ENCODE data around the gene SELPLG.
"Not testable (repeated sequence)": the region's sequence is repeated elsewhere in the genome, so short reads cannot be mapped to it uniquely, and the experiment has no call there.

Gene SELPLG

DNA sequence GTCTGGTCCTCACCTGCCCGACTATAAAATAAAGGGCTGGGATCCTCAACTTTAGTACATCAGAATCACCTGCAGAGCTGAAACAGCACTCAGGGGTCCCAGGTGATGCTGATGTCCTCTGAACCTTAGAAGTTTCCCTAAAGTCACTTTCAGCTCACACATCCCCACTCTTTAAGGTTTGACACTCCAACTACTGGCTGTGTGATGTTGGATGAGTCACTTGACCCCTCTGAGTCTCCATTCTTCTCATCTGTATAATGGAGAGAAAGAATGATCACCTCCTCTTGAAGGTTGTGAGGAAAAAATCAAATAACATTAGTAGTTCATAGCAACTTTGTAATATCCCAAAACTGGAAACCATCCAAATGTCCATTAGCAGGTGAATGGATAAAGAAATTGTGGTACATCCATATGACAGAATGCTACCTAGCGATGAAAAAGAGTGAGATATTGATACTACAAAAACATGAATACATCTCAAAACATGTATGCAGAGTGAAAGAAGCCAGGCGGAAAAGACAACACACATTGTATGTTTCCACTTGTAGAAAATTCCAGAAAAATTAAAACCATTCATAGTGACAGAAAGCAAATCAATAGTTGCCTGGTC is 49.1 kb downstream of the SELPLG start:
- no peak for DNase-seq

GRCh38 chr12:108583991-108584390 is 49.7 kb downstream of the SELPLG start:
- no peak for DNase-seq

DNA sequence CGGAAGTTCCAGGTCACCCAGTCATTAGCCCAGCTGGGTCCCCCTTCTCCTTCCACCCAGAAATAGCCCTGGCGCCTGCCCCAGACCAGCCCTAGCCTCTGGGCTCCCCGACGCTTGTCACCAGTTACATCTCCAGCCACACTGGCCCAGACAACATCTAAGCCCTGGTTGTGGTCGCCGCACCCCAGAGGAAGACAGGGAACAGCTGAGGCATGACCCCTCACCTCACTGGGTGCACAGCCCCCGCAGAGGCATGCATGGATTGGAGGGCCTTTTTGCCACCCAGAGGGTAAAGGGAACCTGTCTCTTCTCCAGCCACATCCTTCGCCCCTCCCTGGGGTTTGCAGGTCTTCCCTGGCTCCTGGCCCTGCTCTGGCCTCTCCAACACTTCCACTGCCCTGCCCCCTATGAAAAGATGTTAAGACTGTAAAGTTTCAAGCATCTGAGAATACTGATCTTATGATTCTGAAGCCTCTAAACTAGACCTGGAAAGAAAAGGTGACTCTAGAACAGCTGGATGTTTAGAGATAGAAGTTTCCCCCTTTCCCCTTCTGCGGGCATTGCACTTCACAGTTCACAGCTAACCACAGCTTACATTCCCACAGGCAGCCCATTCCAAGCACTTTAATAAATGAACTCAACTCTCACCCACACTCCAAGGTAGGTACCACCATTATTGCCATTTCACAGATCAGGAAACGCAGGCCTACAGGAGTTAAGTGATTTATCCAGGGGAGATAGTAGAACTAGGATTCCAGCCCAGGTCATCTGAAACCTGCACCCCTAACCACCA is 50.5 kb downstream of the SELPLG start:
- DNase-seq, result no peak

- no peak for DNase-seq
Observed at GRCh38 chr12:108582509-108582908, 51.2 kb downstream of the SELPLG start.

DNA sequence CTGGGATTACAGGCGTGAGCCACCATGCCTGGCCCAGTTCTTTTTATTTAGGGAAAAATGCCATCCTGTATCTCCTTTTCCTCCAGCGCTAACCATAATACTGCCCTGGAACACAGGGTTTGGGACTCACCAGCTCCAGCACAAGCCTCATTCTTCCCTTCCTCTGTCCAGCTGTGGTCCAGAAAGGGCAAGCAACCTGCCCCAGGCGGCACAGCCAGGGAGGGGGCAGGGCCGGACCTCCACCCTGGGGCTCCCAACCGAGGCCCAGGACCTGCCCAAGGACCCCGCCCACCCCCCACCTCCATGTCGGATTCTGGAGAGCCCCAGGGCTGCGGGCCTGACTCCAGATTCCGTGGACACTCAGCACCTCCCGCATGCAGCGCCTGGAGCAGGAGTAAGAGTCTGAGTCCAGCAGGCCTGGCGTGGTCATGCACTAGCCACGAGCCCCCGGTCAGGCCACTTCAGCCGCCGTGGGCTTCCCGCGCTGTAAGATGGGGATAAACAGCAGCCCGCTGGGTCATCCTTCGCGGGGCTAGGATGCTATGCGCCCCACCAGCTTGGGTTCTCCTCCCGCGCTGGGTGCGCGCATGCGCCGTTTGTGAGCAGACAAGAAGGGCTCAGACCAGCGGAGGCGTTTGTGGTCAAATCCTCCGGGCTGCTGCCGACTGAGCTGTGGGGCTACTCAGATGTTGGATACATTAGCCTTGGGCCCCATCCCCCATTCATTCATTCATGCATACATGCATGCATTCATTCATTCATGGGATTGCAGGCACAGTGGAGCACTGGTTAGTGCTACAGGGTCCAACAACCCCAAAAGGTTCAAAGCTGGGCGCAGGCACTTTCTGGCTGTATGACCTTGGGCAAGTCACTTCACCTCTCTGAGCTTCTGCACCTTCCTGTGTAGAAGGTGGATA is 52.1 kb downstream of the SELPLG start:
- DNase-seq, result no peak

GRCh38 chr12:108580531-108580930 is 53.2 kb downstream of the SELPLG start:
- no peak for DNase-seq

DNA sequence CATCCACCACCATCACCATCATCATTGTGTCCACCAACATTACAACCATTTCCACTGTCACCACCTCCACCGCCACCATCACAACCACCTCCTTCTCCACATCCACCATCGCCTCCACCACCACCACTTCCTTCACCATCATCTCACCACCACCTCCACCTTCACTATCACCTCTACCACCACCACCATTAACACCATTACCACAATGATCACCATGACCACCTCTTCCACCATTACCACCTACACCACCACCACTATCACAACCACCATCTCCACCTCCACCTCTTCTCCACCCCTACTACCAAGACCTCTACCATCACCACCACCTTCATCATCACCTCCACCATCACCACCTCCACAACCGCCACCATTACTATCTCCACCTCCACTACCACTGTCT is 54.9 kb downstream of the SELPLG start:
- no peak for DNase-seq

DNA sequence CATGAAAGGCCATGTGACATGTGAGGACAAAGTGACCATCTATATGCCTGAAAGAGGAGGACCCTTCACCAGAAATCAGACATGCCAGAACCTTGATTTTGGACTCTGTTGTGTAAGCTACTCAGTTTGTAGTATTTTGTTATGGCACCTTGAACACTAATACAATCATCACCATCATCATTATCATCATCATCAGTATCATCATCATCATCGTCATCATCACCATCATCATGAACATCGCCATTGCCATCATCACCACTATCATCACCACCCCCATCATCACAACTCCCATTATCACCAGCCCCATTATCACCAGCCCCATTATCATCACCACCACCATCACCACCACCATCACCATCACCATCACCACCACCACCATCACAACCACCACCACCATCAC is 55.4 kb downstream of the SELPLG start:
- DNase-seq, result no peak

- DNase-seq, result no peak
Observed at GRCh38 chr12:108577458-108577857, 56.2 kb downstream of the SELPLG start.

- DNase-seq, result no peak
Observed at GRCh38 chr12:108576660-108577234, 56.9 kb downstream of the SELPLG start.

GRCh38 chr12:108575199-108575912 is 58.3 kb downstream of the SELPLG start:
- DNase-seq, result no peak

- DNase-seq, result not testable (repeated sequence)
Observed at GRCh38 chr12:108574276-108574675, 59.4 kb downstream of the SELPLG start.

DNA sequence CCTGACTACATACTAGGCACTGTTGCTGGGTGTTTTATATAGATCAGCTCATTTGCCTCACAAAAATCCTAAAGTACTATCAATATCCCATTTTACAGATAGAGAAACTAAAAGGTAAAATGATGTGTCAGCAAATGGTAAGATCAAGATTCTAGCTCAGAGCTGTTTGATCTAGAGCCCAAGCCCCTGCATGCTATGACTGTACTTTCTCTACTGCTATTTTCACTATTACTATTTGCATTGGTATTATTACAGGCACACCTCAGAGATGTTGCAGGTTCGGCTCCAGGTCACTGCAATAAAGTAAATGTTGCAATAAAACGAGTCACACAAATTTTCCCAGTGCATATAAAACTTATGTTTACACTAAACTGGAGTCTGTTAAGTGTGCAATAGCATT is 60.4 kb downstream of the SELPLG start:
- DNase-seq, result no peak

DNA sequence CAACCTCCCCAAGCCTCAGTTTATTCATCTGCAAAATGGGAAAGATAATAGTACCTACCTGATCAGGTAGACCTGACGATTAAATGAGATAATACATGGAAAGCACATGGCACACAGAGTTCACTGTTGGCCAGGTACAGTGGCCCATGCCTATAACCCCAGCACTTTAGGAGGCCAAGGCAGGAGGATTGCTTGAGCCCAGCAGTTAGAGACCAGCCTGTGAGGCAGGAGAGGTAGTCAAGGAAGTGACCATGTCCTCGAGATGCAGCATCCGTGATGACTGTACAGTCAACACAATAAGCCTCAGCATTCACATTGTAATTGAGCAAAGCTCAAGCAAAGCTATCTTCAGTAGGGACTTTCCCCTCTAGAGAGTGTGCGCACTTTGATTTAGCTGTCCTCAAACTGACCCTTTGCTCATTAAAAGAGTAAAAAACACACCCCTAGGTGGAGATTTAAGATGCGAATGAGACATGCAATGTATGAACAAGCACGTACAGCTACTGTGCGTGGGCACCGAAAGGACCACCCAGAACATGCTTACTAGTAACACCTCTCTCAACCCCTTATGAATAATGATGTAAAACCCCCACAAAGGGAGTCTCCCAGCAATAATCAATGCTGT is 61.4 kb downstream of the SELPLG start:
- no peak for DNase-seq
